IPS-NIHi11 (cell line): ENCODE measurements around the gene VSTM4.

Source experiments
- DNase-seq: peaks from one replicate; pipeline ENCODE4 v3.0.0; 2012; ENCODE audit warnings: mixed read lengths, low spot score

VSTM4 gene

DNA sequence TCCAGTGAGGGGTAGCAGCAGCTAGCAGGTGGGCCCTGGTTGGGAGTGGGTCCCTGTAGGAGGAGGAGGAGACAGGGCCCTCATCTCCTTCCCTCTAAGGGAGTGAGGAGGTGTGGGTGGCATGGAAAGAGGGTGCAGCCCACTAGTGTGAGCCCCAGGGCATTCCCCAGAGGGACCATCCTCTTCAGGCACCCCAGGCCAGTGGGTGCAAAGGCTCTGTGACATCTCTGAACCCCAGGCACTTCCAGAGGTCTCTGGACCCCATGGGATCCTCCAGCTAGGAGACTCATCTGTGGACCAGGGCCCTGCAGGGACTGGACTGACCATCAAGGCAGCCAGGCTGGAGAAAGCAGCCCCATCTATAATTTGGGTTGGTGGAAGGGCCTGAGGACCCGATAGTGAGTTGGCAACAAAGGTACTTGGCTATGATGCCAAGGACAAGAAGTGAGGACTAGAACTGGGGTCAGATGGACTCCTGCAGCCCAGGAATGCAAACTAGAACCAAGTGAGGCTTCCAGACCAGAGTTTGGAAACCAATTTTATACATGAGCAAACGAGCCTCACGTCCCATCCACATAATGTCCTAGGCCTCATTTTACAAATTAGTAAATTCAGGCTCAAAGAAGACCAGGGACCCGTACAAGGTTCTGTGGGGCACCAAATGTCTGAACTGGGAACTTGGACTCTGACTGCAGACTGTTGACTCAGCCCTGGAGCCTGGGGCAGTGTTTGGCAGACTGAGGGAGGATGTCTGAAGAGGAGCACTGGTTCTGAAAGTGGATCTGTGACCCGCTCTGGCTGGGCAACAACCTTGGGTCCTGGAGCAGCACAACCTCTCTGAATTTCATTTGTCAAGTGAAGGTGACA lies 1.4 kb upstream of the VSTM4 start:
- no peak for DNase-seq

DNA sequence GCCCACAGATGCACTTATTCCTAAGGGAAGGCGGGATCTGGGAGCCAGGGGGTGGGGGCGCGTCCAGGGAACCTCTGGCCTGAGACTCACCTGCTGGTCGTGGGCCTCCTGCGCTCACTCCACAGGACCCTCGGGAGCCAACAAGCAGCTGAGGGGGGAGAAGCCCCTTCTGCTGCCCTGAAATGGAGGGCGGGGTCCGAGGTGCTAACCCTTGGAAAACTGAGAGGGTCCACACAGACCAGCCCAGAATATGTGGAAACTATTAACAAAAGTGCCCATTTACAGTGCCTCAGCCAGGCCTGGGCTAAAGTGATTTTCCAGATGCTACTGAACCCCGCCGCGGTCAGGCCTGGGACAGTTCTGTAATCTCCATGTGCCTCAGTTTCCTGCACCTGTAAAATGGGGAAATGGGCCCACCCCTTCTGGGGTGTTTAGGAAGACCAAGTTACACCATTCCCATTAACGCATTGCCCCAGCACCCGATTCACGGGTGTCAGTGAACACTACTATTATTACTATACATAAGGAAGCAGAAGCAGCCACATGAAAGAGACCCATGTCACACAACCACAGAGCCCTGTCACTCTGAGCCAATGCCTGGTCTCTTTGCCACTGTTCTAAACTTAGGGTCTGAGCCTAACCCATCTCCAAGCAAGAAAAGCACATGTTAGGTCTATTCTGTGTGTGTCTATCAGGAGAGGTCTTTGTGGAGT lies 630 bp upstream of the VSTM4 start:
- no peak for DNase-seq

DNA sequence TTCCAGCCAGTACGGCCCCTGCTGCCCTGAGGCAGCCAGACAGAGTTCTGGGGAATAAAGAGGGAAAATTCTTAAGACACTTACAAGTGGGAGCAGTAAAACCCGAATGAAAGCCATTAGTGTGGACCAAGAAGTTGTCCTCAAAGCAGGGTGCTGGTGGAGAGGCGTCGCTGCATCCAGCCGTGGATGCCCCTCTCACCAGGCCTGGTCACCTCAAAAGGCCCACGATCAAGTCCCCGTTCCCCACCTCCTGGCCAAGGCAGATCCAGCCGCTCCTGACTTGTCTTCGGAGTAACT lies 656 bp downstream of the VSTM4 start:
- no peak for DNase-seq

DNA sequence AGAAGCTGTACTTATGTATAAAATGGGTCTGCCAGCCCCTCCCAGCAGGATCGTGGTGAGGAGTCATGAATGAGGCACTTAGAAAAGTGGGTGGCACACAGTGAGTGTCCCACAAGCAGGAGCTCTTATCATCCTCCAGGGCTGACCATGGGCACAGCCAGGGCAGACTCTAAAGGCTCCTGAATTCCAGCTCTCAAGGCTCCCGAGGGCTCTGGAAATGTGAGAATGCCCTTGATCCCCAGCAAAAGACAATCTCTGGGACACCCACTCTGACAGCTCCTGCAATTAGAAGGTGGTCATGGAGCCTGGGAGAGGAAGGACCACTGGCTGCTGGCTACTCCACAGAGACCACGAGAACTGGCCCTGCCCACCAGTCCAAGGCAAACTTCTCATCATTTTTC lies 1.6 kb downstream of the VSTM4 start:
- DNase-seq, result no peak

DNA sequence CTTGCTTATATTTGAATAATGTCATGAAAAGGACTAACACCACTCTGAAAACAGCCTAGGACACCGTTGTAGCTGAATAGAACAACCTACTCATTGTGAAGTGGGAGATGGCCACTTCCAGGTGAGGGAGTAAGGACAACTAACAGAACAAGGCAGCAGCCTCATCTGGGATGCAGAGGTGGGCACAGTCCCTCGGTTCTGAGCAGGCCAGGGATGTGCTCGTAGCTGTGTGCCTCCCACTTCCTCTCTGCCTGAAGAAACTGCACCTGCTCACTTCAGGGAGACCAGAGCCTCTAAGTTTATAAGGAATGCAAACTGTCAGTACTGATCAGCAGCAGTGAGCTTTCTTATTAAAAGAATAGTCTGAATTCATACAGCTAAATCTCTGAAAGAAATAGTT lies 2.5 kb downstream of the VSTM4 start:
- DNase-seq, result no peak

DNA sequence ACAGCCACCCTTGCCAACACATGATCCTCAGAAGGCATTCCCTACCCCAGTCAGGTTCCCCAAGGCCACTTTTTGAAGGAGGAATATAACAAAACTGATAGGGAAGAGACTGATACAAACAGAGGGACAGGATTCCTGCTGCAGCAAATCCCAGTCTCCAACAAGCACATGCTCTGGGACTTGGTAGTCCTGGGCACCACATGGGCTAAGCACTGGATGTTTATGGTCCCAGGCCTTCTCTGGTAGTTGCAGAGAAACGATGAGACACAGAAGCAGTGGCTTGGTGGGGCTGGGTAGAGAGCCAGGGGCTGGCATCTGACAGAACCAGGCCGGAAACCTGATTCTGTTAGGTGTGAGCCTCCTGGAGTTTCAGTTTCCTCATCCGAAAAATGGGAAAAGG lies 3.2 kb downstream of the VSTM4 start:
- DNase-seq, result no peak

DNA sequence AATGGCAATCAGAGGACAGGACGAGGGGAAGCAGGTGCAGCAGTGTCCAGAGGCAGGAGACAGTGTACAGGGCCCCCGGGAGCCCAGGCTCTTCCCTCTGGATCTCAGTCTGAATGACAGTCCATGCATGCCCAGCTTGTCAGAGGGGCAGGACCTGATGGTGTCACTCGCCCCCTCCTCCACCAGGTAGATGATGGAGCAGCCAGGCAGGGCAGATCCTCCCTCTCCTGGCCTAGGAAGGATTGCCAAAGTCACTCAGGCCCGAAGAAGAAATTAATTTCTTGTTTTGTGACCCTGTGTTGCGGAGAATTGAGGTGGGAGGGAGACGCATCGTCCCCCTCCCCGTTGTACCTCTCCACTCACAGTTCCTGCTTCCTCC lies 4.0 kb downstream of the VSTM4 start:
- DNase-seq, result no peak

DNA sequence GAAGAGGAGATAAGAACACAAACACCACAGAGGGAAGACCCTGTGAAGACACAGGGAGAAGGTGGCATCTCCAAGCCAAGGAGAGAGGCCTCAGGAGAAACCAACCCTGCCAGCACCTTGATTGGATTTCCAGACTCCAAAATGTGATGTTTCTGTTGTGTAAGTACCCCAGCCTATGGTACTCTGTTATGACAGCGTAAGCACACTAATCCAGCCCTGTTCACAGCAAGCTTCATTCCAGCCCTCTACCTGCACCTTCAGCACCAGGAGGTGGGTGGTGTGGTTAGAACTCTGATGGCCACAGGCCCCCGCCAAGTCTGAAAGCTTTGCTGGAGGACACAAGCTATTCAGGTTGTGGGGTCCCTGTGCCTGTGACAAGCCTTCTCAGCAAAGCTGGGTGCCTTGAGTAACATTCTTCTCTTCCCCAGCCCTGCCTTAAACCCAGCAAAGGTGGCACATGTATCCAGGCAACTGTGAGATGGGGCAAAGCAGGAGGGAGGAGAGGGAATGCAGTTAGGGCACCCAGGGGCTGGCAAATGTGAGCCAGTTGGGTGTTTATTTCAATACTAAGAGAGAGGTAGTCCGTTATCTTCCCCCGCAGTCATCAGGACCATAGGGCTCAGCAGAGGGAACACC lies 4.5 kb downstream of the VSTM4 start:
- DNase-seq, result no peak

DNA sequence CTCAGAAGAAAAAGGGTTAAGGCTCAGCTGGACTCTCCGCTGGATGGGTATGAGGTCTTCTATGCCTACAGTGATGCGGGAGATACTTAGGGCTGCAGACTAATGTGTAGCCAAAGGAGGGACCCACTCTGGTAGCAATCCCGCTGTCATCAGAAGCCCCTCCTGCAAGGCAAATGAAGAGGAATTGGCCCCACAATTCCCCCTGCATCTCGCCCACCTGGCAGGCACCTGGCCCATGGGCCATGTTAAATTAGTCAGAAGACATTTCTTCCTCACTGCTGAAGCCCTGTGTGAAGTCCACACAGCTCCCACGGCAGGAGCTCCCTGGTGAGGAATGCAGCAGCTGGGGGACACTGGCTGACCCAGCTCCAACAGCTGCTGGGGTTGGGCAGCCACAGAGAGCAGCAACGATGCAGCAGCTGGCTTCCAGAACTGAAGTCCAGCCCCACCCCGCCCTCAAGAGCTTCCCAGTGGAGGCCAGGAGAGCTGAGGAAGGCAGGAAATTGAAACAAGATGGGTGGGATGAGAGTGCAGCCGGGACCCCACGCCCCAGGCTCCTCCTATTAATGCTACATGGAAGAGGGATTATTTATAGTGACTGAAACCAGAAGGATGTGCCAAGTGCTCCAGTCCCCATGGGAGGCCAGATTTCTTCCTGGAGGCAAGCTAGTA lies 5.5 kb downstream of the VSTM4 start:
- DNase-seq, result no peak

DNA sequence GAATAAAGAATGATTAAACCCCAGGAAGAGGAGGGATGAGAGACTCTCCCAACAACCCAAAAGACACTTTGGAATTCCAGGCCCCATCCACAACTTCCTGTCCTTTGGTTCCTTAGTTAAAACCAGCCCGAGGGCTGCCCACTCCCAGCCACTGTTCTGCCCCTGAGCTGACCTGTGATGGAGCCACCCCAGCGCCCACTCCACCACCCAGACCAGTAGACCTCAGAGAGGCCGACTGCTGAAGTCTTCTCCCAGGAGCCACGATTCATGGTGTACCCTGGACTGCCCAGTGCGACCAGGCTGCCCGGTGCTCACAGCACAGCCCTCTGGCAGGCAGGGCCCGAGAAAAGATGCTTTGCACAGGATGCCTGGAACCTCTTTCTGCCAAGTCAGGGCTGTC lies 6.7 kb downstream of the VSTM4 start:
- no peak for DNase-seq

DNA sequence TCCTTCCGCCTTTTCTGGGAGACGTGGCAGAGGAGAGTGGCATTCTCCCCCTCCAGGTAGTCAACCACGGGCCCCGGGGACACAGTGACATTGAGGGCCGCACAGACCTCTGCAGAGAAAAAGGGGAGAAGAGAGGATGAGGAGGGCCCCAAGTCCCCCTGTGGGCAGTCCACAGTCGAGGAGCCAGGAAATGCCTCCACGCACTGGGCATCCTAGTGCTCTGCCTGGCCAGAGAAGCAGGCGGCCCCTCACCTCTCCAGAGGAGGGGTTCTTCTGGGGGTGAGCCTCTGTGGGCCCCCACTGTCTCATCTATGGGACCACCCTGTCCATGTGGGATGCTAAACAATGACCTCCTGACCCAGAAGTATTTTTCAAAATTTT lies 7.4 kb downstream of the VSTM4 start:
- no peak for DNase-seq

DNA sequence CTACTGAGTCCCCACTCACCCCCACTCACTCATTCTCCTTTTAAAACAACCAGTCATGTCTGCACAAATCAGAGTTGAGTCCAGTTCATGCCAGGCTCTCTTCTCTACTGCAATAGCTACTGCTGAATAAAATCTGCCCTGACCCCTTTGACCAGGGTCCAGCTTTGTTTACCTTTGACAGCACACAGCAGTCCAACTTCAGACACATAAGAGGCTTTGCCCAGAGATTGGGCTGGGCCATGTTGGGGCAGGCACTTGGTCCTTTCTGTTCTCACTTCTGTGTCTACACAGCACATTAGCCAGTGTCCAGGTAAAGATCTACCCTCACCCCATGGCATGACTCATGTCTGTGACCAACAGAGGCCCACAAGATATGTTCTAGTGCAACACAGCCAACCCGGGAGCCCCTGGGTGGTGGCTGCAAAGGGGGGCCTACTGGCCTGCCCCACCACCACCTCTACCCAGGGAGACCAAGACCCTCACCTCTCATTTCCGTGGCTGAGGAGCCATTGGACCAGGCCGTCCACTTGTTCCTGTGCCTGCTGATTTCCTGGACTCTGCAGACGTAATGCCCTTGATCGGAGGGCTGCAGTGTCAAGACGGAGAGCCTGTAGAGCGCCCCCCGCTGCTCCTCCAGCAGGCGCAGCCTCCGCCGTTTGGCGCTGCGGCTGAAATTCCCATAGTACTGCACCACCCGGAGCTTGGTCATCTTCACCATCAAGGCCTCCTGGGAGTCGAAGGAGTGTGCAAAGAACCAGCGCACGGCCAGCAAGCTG lies 8.0 kb downstream of the VSTM4 start:
- DNase-seq, result no peak

DNA sequence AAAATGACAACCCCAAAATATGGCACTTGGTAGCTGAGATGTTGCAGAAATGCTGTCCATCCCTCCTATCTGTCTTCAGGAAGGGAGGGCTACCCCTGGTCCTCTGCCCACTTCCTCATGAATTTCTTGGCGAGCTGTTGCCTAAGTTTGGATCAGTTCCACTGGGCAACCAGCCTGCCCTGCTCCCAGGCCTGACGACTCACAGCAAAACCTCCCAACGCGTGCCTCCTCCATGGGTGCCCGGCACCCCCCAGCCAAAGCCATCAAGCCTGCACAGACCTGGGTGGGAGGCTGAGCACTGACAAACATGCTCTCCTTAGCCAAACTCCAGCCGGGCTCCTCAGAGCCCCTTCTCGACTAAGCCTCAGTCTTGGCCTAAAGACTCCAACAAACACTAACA lies 8.9 kb downstream of the VSTM4 start:
- no peak for DNase-seq

DNA sequence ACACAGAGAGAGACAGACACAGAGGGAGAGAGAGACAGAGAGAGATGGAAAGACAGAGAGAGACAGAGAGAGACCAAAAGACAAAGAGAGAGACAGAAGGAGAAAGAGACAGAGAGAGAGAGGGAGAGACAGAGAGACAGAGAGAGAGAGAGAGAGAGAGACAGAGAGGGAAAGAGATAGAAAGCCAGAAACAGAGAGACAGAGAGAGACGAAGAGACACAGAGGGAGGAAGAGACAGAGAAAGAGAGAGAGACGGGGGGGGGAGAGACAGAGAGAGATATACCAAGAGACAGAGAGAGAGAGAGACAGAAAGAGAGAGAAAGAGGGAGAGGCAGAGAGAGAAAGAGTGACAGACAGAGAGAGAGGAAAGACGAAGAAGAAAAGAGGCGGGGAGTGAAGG lies 10.2 kb downstream of the VSTM4 start:
- no peak for DNase-seq

DNA sequence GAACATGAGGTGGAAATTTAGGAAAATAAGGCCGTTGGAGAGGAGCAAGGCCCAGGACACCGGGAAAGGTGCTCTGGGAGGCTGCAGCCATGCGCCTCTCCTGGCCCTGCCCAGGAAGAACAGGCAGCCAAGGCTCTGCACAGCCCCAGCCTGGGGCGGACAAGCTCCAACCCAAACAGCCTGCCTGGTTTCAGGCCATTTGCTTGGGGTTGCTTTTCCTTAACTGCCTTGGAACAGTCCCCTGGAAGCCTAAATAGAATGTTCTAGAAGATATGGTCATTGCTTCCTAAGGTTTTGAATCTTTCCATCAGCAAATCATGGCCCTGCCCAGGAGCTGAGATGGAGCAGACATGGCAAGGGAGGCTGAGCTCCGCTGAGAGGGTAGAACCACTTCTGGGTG lies 11.0 kb downstream of the VSTM4 start:
- no peak for DNase-seq

DNA sequence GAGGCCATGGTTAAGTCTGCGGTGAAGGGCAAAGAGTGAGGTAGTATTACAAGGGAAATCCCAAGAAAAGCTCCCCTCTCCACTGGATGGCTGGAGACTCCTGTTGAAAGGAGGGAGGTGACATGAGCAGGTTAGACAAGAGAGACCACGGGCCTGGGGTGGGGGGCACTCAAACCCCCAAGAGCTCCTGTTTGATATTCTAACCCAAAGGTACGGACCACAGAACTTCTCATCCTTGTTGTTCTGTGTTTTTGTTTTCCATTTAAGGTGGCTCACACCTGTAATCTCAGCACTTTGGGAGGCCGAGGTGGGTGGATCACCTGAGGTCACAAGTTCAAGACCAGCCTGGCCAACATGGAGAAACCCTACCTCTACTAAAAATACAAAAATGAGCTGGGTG lies 11.6 kb downstream of the VSTM4 start:
- no peak for DNase-seq

DNA sequence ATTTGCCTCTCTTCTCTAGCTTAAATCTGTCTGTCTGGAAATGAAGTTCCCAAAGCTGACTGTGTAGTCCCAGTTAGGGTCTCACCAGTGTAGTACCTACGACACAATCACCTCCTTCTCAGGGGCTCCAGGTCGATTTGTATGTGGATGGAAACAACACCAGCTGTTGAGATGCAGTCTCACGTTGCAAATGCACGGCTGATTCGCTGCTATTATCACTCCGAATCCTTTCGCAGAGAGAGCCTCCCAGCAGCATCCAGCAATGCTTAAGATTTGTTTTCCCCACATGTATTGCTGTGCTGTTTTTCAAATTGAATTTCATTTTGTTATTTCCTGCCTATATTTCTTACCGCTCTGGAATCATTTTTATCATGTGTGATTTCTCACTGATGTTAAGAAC lies 16.3 kb downstream of the VSTM4 start:
- no peak for DNase-seq

DNA sequence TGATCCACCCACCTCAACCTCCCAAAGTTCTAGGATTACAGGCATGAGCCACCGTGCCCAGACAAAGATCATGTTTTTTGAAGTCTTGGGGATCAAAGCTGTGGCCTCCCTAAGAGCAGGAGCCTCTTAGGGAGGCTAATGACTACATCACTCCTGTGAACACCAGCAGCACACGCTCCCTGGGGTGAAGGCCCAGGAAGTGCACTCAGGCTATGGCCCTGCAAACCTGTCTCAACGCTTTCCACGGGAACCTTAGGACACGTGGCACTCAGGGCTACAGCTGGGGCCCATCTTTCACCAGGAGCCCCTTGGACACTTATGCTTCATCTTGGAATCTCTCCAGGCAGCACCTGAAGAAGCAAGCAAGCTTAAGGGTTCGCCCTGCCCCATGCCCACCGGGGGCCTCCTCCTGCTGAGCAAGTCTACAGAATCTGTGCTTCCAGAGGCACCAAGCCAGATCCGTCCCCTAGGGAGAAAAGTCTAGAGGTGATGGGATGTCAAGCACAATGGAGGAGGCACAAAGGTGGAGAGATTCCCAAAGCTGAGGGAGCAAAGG lies 18.4 kb downstream of the VSTM4 start:
- DNase-seq, result no peak

DNA sequence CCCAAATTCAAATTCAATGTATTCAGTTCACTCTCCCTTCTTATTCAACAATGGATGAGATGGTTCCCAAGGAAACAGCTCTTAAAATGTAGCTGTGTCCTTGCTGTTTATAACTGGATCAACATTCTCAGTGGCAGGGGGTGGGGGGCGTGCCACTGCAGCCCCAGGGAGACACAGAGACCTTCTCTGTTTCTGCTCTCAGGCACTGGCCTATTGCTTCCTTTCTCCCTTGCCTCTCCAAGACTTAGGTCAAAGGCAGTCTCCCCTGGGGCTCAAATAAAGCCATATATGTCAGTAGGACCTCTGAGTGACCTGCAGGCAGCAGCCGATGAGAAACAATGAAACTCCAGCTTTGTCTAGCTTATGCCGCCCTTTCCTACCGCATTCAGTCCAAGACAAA lies 20.7 kb downstream of the VSTM4 start:
- DNase-seq, result no peak

DNA sequence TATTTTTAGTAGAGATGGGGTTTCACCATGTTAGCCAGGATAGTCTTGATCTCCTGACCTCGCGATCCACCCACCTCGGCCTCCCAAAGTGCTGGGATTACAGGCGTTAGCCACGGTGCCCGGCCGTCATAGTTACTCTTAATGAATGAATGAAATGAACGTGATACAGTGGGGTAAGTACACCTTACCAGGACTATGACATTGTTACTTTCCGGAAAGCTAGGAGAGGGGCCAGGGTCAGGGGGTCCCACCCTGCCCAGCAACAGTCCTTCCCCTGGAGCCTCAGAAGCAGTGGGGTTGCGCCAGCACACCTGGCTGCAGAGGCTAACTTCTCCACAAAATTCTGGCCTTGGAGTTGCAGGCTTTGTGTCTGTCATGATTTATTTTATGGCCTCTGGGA lies 21.4 kb downstream of the VSTM4 start:
- DNase-seq, result no peak

DNA sequence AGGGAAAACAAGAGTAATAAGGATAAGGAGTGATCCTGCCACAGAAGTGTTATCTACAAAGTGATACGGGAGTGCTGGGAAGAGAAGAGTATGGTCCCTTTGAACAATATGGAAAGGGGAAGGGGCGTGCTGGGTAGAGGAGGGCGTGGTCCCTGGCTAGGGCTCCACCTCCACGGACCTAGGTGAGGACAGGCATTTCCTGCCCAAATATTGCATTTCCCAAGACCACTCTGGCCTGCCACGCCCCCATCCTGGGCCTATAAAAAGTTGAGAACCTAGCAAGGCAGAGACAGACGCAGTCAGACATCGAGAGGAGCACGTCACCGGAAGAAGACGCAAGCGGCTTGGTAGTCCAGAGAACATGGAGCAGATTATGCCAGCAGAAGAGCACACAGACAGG lies 22.8 kb downstream of the VSTM4 start:
- DNase-seq, result no peak
